RWPE2 (cell line): ENCODE data around the gene NACC1.

Experiments used
- ATAC-seq: fragments of 200-7000 bp; cut with Tn5 transposase; 3 replicates; pipeline ENCODE4 v1.9.1; 2021; ENCODE audit warnings: low read depth
- DNase-seq: peaks from one replicate; pipeline ENCODE4 v3.0.0-alpha.2; 2020; ENCODE audit warnings: low spot score
- H3K27ac ChIP-seq: fragments of 450-650 bp; 2 replicates; pipeline ENCODE4 v1.5.1; 2017; ENCODE audit warnings: mild to moderate bottlenecking; ENCODE audit not compliant: poor library complexity, severe bottlenecking
- H3K27me3 ChIP-seq: fragments of 250-450 bp; sonication (Bioruptor Pico); 2 replicates; pipeline ENCODE4 v1.5.1; 2021; ENCODE audit warnings: mild to moderate bottlenecking, moderate library complexity; ENCODE audit not compliant: insufficient read depth, poor library complexity, severe bottlenecking
- H3K36me3 ChIP-seq: fragments of 250-450 bp; sonication (Bioruptor Pico); 2 replicates; pipeline ENCODE4 v1.5.1; 2020; ENCODE audit warnings: low read depth, mild to moderate bottlenecking, moderate library complexity
- H3K4me1 ChIP-seq: fragments of 250-450 bp; sonication (Bioruptor Pico); 2 replicates; pipeline ENCODE4 v1.5.1; 2021; ENCODE audit warnings: mild to moderate bottlenecking, moderate library complexity; ENCODE audit not compliant: insufficient read depth, poor library complexity, severe bottlenecking
- H3K4me3 ChIP-seq: fragments of 250-450 bp; sonication (Bioruptor Pico); 2 replicates; pipeline ENCODE4 v1.5.1; 2021; ENCODE audit warnings: mild to moderate bottlenecking, moderate library complexity; ENCODE audit not compliant: severe bottlenecking
- H3K9me3 ChIP-seq: fragments of 250-450 bp; sonication (Bioruptor Pico); 2 replicates; pipeline ENCODE4 v1.5.1; 2021; ENCODE audit warnings: mild to moderate bottlenecking, moderate library complexity; ENCODE audit not compliant: severe bottlenecking
- TF ChIP-seq, protein P1 (sequence below): fragments of 450-650 bp; IDR thresholded peaks from one replicate; pipeline ENCODE4 v1.5.1; 2017; ENCODE audit warnings: mild to moderate bottlenecking, moderate library complexity; ENCODE audit not compliant: poor library complexity, severe bottlenecking

NACC1 gene

DNA sequence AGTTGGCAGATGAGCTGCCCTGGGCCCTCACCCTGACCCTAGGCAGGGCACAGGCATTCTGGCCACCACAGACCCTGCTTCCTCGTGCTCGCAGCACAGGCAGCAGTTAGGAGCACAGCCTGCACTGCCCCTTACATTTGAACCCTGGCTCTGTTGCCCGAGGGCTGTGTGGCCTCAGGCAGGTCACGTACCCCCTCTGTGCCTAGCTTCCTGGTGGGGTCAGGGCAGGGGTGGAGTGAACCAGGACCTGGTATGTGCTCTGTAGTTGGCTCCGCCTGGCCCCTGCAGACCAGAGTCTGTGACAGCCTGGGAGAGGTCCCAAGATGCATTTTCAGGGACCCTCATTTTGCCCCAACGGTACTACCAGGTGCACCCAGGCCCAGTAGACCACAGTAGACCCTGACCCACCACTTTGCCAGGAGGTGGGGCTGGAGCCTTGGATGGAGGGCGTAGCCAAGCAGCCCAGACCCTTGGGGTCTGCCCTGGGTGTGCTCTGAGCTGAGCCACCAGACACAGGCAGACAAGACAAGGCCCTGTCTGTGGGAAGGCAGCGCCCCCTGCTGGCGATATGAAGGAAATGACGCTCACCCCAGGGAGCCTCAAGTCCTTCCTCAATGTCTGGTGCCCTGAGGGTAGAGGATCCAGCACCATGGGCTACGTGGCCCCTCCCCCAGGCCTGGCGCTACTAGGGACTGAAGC lies 24.5 kb upstream of the NACC1 start:
- H3K9me3 ChIP-seq, result no peaks in the 10 kb centered on the region
- DNase-seq, result peak; percentile 53
- no peaks in the 10 kb centered on the region for H3K36me3 ChIP-seq
- ATAC-seq, result peak; percentile 62
- no peak overlapping the region for H3K27ac ChIP-seq
- H3K27me3 ChIP-seq, result no peaks in the 10 kb centered on the region
- TF ChIP-seq, protein P1, sequence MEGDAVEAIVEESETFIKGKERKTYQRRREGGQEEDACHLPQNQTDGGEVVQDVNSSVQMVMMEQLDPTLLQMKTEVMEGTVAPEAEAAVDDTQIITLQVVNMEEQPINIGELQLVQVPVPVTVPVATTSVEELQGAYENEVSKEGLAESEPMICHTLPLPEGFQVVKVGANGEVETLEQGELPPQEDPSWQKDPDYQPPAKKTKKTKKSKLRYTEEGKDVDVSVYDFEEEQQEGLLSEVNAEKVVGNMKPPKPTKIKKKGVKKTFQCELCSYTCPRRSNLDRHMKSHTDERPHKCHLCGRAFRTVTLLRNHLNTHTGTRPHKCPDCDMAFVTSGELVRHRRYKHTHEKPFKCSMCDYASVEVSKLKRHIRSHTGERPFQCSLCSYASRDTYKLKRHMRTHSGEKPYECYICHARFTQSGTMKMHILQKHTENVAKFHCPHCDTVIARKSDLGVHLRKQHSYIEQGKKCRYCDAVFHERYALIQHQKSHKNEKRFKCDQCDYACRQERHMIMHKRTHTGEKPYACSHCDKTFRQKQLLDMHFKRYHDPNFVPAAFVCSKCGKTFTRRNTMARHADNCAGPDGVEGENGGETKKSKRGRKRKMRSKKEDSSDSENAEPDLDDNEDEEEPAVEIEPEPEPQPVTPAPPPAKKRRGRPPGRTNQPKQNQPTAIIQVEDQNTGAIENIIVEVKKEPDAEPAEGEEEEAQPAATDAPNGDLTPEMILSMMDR, result peak; percentile 90
- H3K4me3 ChIP-seq, result no peak overlapping the region
- no peaks in the 10 kb centered on the region for H3K4me1 ChIP-seq

DNA sequence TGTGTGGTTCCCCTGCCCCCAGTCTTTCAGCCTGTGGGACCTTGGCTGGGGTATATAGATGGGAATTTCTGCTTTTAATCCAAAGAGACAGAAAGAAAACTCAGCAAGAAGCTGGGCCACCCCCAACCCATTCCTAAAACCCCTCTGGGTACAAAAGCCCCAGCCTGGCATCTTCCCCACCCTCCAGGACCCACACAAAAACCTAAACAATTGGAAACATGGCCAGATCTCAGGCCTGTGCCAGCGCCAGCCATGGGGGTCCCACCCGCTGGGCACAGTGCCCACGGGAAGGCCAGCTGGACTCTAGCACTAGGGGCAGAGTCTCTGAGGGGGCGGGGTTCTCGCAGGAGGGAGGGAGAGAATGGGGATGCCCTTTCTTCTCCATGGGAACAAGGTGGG lies 24.0 kb upstream of the NACC1 start:
- Histone ChIP-seq H3K36me3 (no peaks in the 10 kb centered on the region), H3K4me3 (no peak overlapping the region), H3K27ac (no peak overlapping the region), H3K4me1 (no peaks in the 10 kb centered on the region), H3K27me3 (no peaks in the 10 kb centered on the region), H3K9me3 (no peaks in the 10 kb centered on the region)
- DNase-seq (no peak), ATAC-seq (no peak)
- TF ChIP-seq, protein P1, result peak; percentile 66

DNA sequence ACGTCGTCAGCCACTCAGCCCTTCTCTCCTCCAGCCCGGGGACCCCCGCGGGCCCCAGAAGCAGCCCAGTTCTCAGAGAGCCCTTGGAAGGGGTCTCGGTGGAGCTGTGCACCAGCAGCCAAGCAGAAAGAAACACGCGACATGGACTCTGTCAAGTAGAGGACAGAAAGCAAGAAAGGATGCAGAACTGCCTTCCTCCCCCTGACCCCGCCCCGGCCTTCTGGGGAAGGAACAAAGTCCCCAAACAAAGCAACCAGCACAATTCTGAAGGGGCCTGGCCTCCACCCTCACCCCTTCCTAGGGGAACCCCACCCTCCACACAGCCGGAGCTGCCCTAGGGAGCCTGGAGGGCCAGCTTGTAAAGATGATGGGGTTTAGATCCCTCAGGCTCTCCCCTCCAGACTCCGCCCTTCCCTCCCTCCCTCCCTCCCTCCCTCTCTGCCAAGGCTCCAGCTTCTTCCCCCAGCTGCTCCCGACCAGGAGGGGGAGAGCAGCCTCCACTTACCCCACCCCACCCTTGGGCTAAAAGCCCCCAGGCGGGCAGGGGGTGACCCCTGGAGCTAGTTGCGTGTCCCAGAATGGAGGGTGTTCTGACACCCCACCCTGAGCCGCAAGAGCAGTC lies 23.2 kb upstream of the NACC1 start:
- Histone ChIP-seq H3K9me3 (no peaks in the 10 kb centered on the region), H3K27ac (no peak overlapping the region), H3K27me3 (no peaks in the 10 kb centered on the region), H3K36me3 (no peaks in the 10 kb centered on the region), H3K4me3 (no peak overlapping the region), H3K4me1 (no peaks in the 10 kb centered on the region)
- TF ChIP-seq, protein P1, result no peak
- no peak for ATAC-seq
- no peak for DNase-seq

DNA sequence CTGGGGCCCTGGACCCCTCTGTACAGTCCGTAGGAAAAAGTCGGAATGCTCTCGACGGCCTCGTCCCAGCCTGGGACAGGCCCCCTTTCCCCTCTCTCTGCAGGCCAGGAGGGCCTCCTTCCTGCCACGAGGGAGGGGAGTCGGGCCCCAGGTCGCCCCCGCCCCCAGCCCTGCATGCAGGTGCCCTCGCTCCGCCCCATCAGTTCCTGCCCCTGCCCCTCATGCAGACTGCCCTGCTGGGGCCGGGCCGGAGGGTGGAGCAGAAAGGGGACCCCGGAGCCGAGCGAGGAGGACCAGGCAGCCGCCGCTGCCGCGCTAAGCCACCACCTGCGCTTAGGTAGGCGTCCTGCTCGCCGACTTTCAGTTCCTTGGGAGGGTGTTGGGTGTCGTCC lies 22.7 kb upstream of the NACC1 start:
- no peaks in the 10 kb centered on the region for H3K36me3 ChIP-seq
- no peak overlapping the region for H3K27ac ChIP-seq
- no peak overlapping the region for H3K4me3 ChIP-seq
- TF ChIP-seq, protein P1, result no peak
- no peaks in the 10 kb centered on the region for H3K9me3 ChIP-seq
- H3K4me1 ChIP-seq, result no peaks in the 10 kb centered on the region
- ATAC-seq (no peak), DNase-seq (peak; percentile 46)
- H3K27me3 ChIP-seq, result no peaks in the 10 kb centered on the region
